Ishikawa (cell line): ENCODE measurements around the gene NLN.

Experiments
- CEBPB ChIP-seq: IDR thresholded peaks from 2 replicates; pipeline ENCODE4 v1.6.1; 2012
- CREB1 ChIP-seq: IDR thresholded peaks from 2 replicates; pipeline ENCODE4 v1.6.1; 2012; ENCODE audit warnings: low read depth
- EGR1 ChIP-seq: IDR thresholded peaks from 2 replicates; pipeline ENCODE4 v1.6.1; 2012
- EP300 ChIP-seq: IDR thresholded peaks from 2 replicates; pipeline ENCODE4 v1.6.1; 2012; ENCODE audit warnings: borderline replicate concordance
- FOXM1 ChIP-seq: IDR thresholded peaks from 2 replicates; pipeline ENCODE4 v1.6.1; 2012; ENCODE audit warnings: low read depth, borderline replicate concordance
- MAX ChIP-seq: IDR thresholded peaks from 2 replicates; pipeline ENCODE4 v1.6.1; 2012
- NFIC ChIP-seq: IDR thresholded peaks from 2 replicates; pipeline ENCODE4 v1.6.1; 2012
- RAD21 ChIP-seq: IDR thresholded peaks from 2 replicates; pipeline ENCODE4 v1.6.1; 2012; ENCODE audit warnings: low read depth
- REST ChIP-seq: IDR thresholded peaks from 2 replicates; pipeline ENCODE4 v1.6.1; 2012; ENCODE audit warnings: low read depth, mild to moderate bottlenecking
- TAF1 ChIP-seq: IDR thresholded peaks from 2 replicates; pipeline ENCODE4 v1.6.1; 2012; ENCODE audit warnings: low read depth, mild to moderate bottlenecking
- TCF12 ChIP-seq: IDR thresholded peaks from 2 replicates; pipeline ENCODE4 v1.6.1; 2012; ENCODE audit warnings: low read depth
- TEAD4 ChIP-seq: IDR thresholded peaks from 2 replicates; pipeline ENCODE4 v1.6.1; 2012
- USF1 ChIP-seq: IDR thresholded peaks from 2 replicates; pipeline ENCODE4 v1.6.1; 2012
- YY1 ChIP-seq: IDR thresholded peaks from 2 replicates; pipeline ENCODE4 v1.6.1; 2012; ENCODE audit warnings: low read depth
- ZBTB7A ChIP-seq: IDR thresholded peaks from 2 replicates; pipeline ENCODE4 v1.6.1; 2012; ENCODE audit warnings: low read depth

The NLN gene

GRCh38 chr5:65828022-65828896 lies 106.3 kb downstream of the NLN start:
- no peak for TF ChIP-seq TAF1
- no peak for TF ChIP-seq RAD21

- TF ChIP-seq TAF1 = no peak
- TF ChIP-seq ZBTB7A = no peak
- TF ChIP-seq TCF12 = no peak
- no peak for TF ChIP-seq MAX
- TF ChIP-seq FOXM1 = no peak
Observed at GRCh38 chr5:65830856-65831255, 108.9 kb downstream of the NLN start.

GRCh38 chr5:65831276-65831675 lies 109.3 kb downstream of the NLN start:
- TF ChIP-seq USF1 (no peak), ZBTB7A (no peak), TAF1 (no peak), NFIC (no peak), RAD21 (no peak), CEBPB (no peak), TEAD4 (no peak), EP300 (no peak)

- TF ChIP-seq RAD21 (no peak), REST (no peak), EGR1 (no peak), TAF1 (no peak), TEAD4 (no peak), CEBPB (no peak), FOXM1 (no peak), YY1 (no peak), TCF12 (no peak), EP300 (no peak)
Observed at GRCh38 chr5:65832152-65832551, 110.1 kb downstream of the NLN start.

GRCh38 chr5:65832603-65833228 lies 110.7 kb downstream of the NLN start:
- TF ChIP-seq USF1 (no peak), REST (no peak), FOXM1 (no peak), EP300 (no peak), EGR1 (no peak), RAD21 (no peak), MAX (no peak), NFIC (no peak), TCF12 (no peak), TAF1 (no peak), CEBPB (no peak), ZBTB7A (no peak), YY1 (no peak), TEAD4 (no peak), CREB1 (no peak)

- TF ChIP-seq FOXM1 (no peak), EGR1 (no peak), TEAD4 (no peak), YY1 (no peak), CREB1 (no peak)
Observed at GRCh38 chr5:65833780-65834179, 111.8 kb downstream of the NLN start.
